ENCODE data around the gene SIL1. TPM values are rescaled to one million over a fixed set of nuclear protein-coding genes. Genes with fewer than 3 reads are reported as not detected.

The SIL1 gene
- total RNA-seq, 1 experiment from 2014 or later: 10.7 TPM

DNA sequence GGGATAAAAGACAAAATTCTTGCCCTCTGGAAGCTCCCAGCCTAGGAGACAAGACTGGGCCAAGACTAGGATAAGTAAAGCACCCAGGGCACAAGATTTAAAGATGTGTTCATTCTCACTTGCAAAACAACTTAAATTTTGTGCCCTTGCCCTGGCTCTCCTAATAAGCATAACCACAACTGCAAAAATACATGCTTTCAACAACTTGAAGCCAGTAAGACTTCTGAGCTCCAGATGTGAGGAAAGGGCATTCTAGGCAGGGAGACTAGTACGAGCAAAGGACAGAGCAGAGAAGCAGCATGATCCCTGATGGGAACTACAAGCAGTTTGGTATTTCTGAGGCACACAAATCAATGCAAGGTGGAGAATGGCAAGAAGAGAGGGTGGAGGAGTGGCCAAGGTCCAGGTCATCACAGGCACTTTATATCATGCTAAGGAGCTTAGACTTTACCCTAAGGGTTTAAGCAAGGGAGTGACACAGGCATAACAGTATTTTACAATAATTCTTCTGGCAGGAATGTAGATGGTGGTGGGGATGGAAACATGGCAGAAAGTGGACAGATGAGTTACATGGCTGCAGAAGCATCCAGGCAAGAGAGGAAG, 30.1 kb upstream of the SIL1 start:
- ChIA-PET CTCF (interaction anchor here (1.4 kb wide), 1 partner anchor 439 kb away, joined by 4 read pairs; no protein-coding TSS in a partner anchor), POLR2A (no interaction called here)
- TF ChIP-seq, protein P1, sequence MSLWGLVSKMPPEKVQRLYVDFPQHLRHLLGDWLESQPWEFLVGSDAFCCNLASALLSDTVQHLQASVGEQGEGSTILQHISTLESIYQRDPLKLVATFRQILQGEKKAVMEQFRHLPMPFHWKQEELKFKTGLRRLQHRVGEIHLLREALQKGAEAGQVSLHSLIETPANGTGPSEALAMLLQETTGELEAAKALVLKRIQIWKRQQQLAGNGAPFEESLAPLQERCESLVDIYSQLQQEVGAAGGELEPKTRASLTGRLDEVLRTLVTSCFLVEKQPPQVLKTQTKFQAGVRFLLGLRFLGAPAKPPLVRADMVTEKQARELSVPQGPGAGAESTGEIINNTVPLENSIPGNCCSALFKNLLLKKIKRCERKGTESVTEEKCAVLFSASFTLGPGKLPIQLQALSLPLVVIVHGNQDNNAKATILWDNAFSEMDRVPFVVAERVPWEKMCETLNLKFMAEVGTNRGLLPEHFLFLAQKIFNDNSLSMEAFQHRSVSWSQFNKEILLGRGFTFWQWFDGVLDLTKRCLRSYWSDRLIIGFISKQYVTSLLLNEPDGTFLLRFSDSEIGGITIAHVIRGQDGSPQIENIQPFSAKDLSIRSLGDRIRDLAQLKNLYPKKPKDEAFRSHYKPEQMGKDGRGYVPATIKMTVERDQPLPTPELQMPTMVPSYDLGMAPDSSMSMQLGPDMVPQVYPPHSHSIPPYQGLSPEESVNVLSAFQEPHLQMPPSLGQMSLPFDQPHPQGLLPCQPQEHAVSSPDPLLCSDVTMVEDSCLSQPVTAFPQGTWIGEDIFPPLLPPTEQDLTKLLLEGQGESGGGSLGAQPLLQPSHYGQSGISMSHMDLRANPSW (CRISPR knock-in tag; conservative IDR thresholded peaks at IDR 0.05; ENCODE audit: low read depth): no peak
- TF ChIP-seq FOXP1 (CRISPR knock-in tag; IDR thresholded peaks at IDR 0.05; ENCODE audit: borderline replicate concordance): no peak
- TF ChIP-seq ARID4B (CRISPR knock-in tag; IDR thresholded peaks at IDR 0.05; ENCODE audit: borderline replicate concordance): no peak
- TF ChIP-seq KAT7 (CRISPR knock-in tag; IDR thresholded peaks at IDR 0.05; ENCODE audit: borderline replicate concordance): no peak
- no peak for TF ChIP-seq NFYB (CRISPR knock-in tag; conservative IDR thresholded peaks at IDR 0.05; ENCODE audit: low read depth)
- TF ChIP-seq RORB (CRISPR knock-in tag; IDR thresholded peaks at IDR 0.05): no peak
- no peak for TF ChIP-seq GTF2I (CRISPR knock-in tag; conservative IDR thresholded peaks at IDR 0.05)
- TF ChIP-seq, protein P2, sequence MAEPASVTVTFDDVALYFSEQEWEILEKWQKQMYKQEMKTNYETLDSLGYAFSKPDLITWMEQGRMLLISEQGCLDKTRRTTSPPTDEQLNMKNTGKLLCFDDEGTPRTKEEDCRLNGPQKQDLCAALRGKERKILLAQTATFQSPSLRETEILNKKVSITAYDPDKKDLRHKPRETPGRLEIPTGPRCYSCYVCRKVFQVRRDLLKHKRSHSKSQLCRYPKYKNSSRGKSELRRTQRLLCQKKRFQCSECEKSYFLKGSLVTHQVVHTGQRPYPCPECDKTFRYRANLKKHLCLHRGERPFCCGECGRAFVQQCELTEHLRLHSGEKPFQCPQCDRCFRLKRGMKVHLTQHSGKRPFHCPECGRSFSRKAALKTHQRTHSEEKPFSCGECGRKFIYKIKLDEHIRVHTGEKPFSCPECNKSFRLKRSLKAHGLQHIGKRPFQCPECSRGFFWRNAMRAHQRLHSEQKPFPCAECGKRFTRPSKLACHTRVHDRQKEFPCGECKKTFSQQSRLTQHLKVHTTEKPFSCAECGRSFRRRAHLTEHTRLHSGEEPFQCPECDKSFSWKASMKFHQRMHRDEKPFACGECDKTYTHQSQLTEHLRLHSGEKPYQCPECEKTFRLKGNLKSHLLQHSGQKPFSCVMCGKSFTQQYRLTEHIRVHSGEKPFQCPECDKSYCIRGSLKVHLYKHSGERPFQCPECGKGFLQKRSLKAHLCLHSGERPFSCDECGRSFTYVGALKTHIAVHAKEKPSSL (CRISPR knock-in tag; conservative IDR thresholded peaks at IDR 0.05): no peak
- TF ChIP-seq CBFB (CRISPR knock-in tag; IDR thresholded peaks at IDR 0.05; ENCODE audit: low read depth): no peak
- no peak for TF ChIP-seq ZBTB21 (CRISPR knock-in tag; IDR thresholded peaks at IDR 0.05; ENCODE audit: borderline replicate concordance)
- no peak for TF ChIP-seq MAX (CRISPR knock-in tag; IDR thresholded peaks at IDR 0.05)
- no peak for TF ChIP-seq TEAD4 (CRISPR knock-in tag; IDR thresholded peaks at IDR 0.05)
- TF ChIP-seq TCF7 (CRISPR knock-in tag; IDR thresholded peaks at IDR 0.05; ENCODE audit: low read depth): no peak
- TF ChIP-seq ZNF423 (CRISPR knock-in tag; IDR thresholded peaks at IDR 0.05): no peak
- TF ChIP-seq, protein P3, sequence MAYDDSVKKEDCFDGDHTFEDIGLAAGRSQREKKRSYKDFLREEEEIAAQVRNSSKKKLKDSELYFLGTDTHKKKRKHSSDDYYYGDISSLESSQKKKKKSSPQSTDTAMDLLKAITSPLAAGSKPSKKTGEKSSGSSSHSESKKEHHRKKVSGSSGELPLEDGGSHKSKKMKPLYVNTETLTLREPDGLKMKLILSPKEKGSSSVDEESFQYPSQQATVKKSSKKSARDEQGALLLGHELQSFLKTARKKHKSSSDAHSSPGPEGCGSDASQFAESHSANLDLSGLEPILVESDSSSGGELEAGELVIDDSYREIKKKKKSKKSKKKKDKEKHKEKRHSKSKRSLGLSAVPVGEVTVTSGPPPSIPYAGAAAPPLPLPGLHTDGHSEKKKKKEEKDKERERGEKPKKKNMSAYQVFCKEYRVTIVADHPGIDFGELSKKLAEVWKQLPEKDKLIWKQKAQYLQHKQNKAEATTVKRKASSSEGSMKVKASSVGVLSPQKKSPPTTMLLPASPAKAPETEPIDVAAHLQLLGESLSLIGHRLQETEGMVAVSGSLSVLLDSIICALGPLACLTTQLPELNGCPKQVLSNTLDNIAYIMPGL (CRISPR knock-in tag; IDR thresholded peaks at IDR 0.05): no peak
- TF ChIP-seq ZSCAN18 (CRISPR knock-in tag; IDR thresholded peaks at IDR 0.05): no peak
- no peak for TF ChIP-seq SMAD3 (CRISPR knock-in tag; IDR thresholded peaks at IDR 0.05; ENCODE audit: borderline replicate concordance)
- TF ChIP-seq, protein P4, sequence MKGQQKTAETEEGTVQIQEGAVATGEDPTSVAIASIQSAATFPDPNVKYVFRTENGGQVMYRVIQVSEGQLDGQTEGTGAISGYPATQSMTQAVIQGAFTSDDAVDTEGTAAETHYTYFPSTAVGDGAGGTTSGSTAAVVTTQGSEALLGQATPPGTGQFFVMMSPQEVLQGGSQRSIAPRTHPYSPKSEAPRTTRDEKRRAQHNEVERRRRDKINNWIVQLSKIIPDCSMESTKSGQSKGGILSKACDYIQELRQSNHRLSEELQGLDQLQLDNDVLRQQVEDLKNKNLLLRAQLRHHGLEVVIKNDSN (CRISPR knock-in tag; IDR thresholded peaks at IDR 0.05): no peak
- H3K27me3 Mint-ChIP-seq (ENCODE audit: low read depth): no peaks in the 10 kb centered on the region
- no peaks in the 10 kb centered on the region for H3K36me3 Mint-ChIP-seq
- no peak overlapping the region for H3K4me3 Mint-ChIP-seq
- DNase-seq (ENCODE audit: low spot score): no peak
- peaks cover 3% of the 10 kb centered on the region; the same call in 1 of the 2 replicates for H3K4me1 Mint-ChIP-seq
- no peaks in the 10 kb centered on the region for H3K9me3 Mint-ChIP-seq
- no peak for ATAC-seq
- H3K27ac Mint-ChIP-seq: no peak overlapping the region

Data from WTC11 (cell line).